ENCODE results near the gene MPZL2. TPM values are rescaled to one million over a fixed set of nuclear protein-coding genes. Genes with fewer than 3 reads are reported as not detected.
A peak's percentile ranks its signal among the peaks of the same experiment; 100 is the strongest.

The MPZL2 gene
- total and polyA plus RNA-seq, 10 of the 15 experiments (the other 5 are each of a cell fraction or from before 2014, with no cell fraction given), result 0.81 to 4.8 (median 3.1) TPM

GRCh38 chr11:118217575-118217974 is 46.5 kb downstream of the MPZL2 start:
- no peak overlapping the region for H2AFZ ChIP-seq (ENCODE audit: control insufficient read depth, low read depth, low read length)
- no peaks in the 10 kb centered on the region for H3K27me3 ChIP-seq (replicated peaks in 1 of 2; ENCODE audit: control insufficient read depth in 2 of 2, insufficient read depth in 2 of 2, low read length in 1 of 2)
- DNase-seq (ENCODE audit: low read depth, low spot score) (no peak), ATAC-seq (peak; percentile 62), FAIRE-seq (peak; percentile 27)
- no peak overlapping the region; the same call in 1 of the 2 replicates for H3K4me2 ChIP-seq (ENCODE audit: control insufficient read depth, insufficient read depth)
- ChIA-PET RAD21 (ENCODE audit: unreplicated experiment) (interaction anchor here (1.2 to 1.8 kb wide), 2 partner anchors 23 to 78 kb away, joined by 3 to 6 read pairs; no protein-coding TSS in a partner anchor), CTCF (interaction anchor here (1.3 to 6.9 kb wide), 5 partner anchors 9 to 78 kb away, joined by 4 to 62 read pairs (median 4); no protein-coding TSS in a partner anchor), POLR2A (interaction anchor here (2.0 kb wide), 1 partner anchor 34 kb away, joined by 6 read pairs; the partner anchor contains the start of gene MPZL3), SMC1A (ENCODE audit: uncharacterized antibody, unreplicated experiment) (interaction anchor here (2.2 to 5.8 kb wide), 4 partner anchors 8 to 27 kb away, joined by 5 to 80 read pairs (median 56); partner anchors contain the start of gene JAML)
- H3K79me2 ChIP-seq (ENCODE audit: control insufficient read depth, insufficient read depth, low read length), result no peaks in the 10 kb centered on the region
- H3K36me3 ChIP-seq (ENCODE audit: control insufficient read depth in 2 of 2, insufficient read depth in 2 of 2, low read length in 1 of 2), result no peaks in the 10 kb centered on the region
- no peaks in the 10 kb centered on the region for H4K20me1 ChIP-seq (ENCODE audit: control insufficient read depth, insufficient read depth)
- BruUV-seq (replicated peaks), result no TSS peak
- H3K9me3 ChIP-seq (replicated peaks; ENCODE audit: control insufficient read depth, insufficient read depth, low read length), result no peaks in the 10 kb centered on the region
- 62% methylated on average over 3 of the region's 3 CpGs for WGBS (ENCODE audit: insufficient coverage, insufficient replicate concordance, low lambda C conversion rate, missing lambda C conversion rate)
- H3K4me3 ChIP-seq, result 0 out of 2 replicates have a peak overlapping the region, but pooled peaks have one; percentile 15
- H3K9ac ChIP-seq (ENCODE audit: control insufficient read depth, insufficient read depth, low read length), result no peak overlapping the region
- H3K4me1 ChIP-seq (ENCODE audit: control insufficient read depth, insufficient read depth, low read length), result peaks cover 36% of the 10 kb centered on the region
- no peak for TF ChIP-seq MEF2A (IDR thresholded peaks at IDR 0.05; ENCODE audit: insufficient read depth, low read depth, low read length)
- peak; percentile 56; the same call in 1 of the 2 replicates for TF ChIP-seq ZNF24 (IDR thresholded peaks at IDR 0.05)
- intact Hi-C loops (cut with micrococcal nuclease; ENCODE audit: unreplicated experiment) (loop anchor here (1.0 kb wide), 1 partner anchor 35 kb away; the partner anchor contains the start of gene MPZL3), in situ Hi-C loops (cut with MboI) (no loop called here)
- no peak overlapping the region for H3K27ac ChIP-seq (ENCODE audit: control insufficient read depth, insufficient read depth)

- in situ Hi-C loops (cut with MboI) (no loop called here), intact Hi-C loops (cut with micrococcal nuclease; ENCODE audit: unreplicated experiment) (loop anchor here (1.0 kb wide), 1 partner anchor 35 kb away; the partner anchor contains the start of gene MPZL3)
- ChIA-PET POLR2A (interaction anchor here (0.6 to 3.7 kb wide), 10 partner anchors 8 to 475 kb away, joined by 3 to 17 read pairs (median 4); partner anchors contain the start of genes JAML and MPZL3), CTCF (interaction anchor here (0.6 to 6.9 kb wide), 14 partner anchors 9 to 396 kb away, joined by 3 to 62 read pairs (median 4); partner anchors contain the start of gene MPZL3), SMC1A (ENCODE audit: uncharacterized antibody, unreplicated experiment) (interaction anchor here (0.9 to 5.8 kb wide), 18 partner anchors 9 to 140 kb away, joined by 3 to 80 read pairs (median 4); partner anchors contain the start of genes JAML and MPZL3), RAD21 (ENCODE audit: unreplicated experiment) (interaction anchor here (0.8 to 4.2 kb wide), 12 partner anchors 9 to 216 kb away, joined by 3 to 43 read pairs (median 5); partner anchors contain the start of genes JAML and MPZL3)
- H3K4me2 ChIP-seq (ENCODE audit: control insufficient read depth, insufficient read depth), result peak overlapping the region; percentile 63
- ATAC-seq, result peak; percentile 82
- peak overlapping the region; percentile 15; the same call in 1 of the 2 replicates for H3K4me3 ChIP-seq
- H3K27ac ChIP-seq (ENCODE audit: control insufficient read depth, insufficient read depth), result peak overlapping the region; percentile 33; the same call in 1 of the 2 replicates
- no peak overlapping the region; the same call in 1 of the 2 replicates for H3K9ac ChIP-seq (ENCODE audit: control insufficient read depth, insufficient read depth, low read length)
- H3K36me3 ChIP-seq (ENCODE audit: control insufficient read depth in 2 of 2, insufficient read depth in 2 of 2, low read length in 1 of 2), result no peaks in the 10 kb centered on the region
- FAIRE-seq, result peak; percentile 77
- H4K20me1 ChIP-seq (ENCODE audit: control insufficient read depth, insufficient read depth), result no peaks in the 10 kb centered on the region
- H3K4me1 ChIP-seq (ENCODE audit: control insufficient read depth, insufficient read depth, low read length), result peaks cover 36% of the 10 kb centered on the region
- TSS peak; percentile 60 for BruUV-seq (replicated peaks)
- no peaks in the 10 kb centered on the region for H3K9me3 ChIP-seq (replicated peaks; ENCODE audit: control insufficient read depth, insufficient read depth, low read length)
- H3K79me2 ChIP-seq (ENCODE audit: control insufficient read depth, insufficient read depth, low read length), result no peaks in the 10 kb centered on the region
- H3K27me3 ChIP-seq (replicated peaks in 1 of 2; ENCODE audit: control insufficient read depth in 2 of 2, insufficient read depth in 2 of 2, low read length in 1 of 2), result no peaks in the 10 kb centered on the region
- DNase-seq (ENCODE audit: low read depth, low spot score), result no peak
- 27% methylated on average over 11 of the region's 11 CpGs for WGBS (ENCODE audit: insufficient coverage, insufficient replicate concordance, low lambda C conversion rate, missing lambda C conversion rate)
- H2AFZ ChIP-seq (ENCODE audit: control insufficient read depth, low read depth, low read length), result peak overlapping the region; percentile 19; the same call in 1 of the 2 replicates
- TF ChIP-seq, protein P1, sequence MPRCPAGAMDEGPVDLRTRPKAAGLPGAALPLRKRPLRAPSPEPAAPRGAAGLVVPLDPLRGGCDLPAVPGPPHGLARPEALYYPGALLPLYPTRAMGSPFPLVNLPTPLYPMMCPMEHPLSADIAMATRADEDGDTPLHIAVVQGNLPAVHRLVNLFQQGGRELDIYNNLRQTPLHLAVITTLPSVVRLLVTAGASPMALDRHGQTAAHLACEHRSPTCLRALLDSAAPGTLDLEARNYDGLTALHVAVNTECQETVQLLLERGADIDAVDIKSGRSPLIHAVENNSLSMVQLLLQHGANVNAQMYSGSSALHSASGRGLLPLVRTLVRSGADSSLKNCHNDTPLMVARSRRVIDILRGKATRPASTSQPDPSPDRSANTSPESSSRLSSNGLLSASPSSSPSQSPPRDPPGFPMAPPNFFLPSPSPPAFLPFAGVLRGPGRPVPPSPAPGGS (IDR thresholded peaks at IDR 0.05; ENCODE audit: borderline replicate concordance, insufficient read depth, low read depth, low read length, poor library complexity, severe bottlenecking), result no peak
- peak; percentile 50; the same call in 1 of the 2 replicates for TF ChIP-seq GATAD2B (conservative IDR thresholded peaks at IDR 0.05; ENCODE audit: low read depth)
- no peak for TF ChIP-seq ASH2L (IDR thresholded peaks at IDR 0.05; ENCODE audit: borderline replicate concordance, low read depth)
- TF ChIP-seq, protein P2, sequence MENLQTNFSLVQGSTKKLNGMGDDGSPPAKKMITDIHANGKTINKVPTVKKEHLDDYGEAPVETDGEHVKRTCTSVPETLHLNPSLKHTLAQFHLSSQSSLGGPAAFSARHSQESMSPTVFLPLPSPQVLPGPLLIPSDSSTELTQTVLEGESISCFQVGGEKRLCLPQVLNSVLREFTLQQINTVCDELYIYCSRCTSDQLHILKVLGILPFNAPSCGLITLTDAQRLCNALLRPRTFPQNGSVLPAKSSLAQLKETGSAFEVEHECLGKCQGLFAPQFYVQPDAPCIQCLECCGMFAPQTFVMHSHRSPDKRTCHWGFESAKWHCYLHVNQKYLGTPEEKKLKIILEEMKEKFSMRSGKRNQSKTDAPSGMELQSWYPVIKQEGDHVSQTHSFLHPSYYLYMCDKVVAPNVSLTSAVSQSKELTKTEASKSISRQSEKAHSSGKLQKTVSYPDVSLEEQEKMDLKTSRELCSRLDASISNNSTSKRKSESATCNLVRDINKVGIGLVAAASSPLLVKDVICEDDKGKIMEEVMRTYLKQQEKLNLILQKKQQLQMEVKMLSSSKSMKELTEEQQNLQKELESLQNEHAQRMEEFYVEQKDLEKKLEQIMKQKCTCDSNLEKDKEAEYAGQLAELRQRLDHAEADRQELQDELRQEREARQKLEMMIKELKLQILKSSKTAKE (IDR thresholded peaks at IDR 0.05; ENCODE audit: low read depth, poor library complexity, severe bottlenecking), result peak; percentile 95
- TF ChIP-seq SMARCA5 (IDR thresholded peaks at IDR 0.05), result no peak
- TF ChIP-seq BCL11A (IDR thresholded peaks at IDR 0.05; ENCODE audit: low read depth, low read length), result peak; percentile 73
- peak; percentile 32; the same call in 1 of the 2 replicates for TF ChIP-seq RAD51 (IDR thresholded peaks at IDR 0.05)
Observed at GRCh38 chr11:118216621-118217481, 47.2 kb downstream of the MPZL2 start.

Measured in GM12878 (cell line).